Skeletal muscle cell (primary cell): ENCODE measurements around the gene YARS2.
A peak's percentile ranks its signal among the peaks of the same experiment; 100 is the strongest.
"Not testable (repeated sequence)": the region's sequence is repeated elsewhere in the genome, so short reads cannot be mapped to it uniquely, and the experiment has no call there.

ENCODE experiments used
- DNase-seq: peaks from one replicate; pipeline ENCODE4 v3.0.0-alpha.2; 2010; ENCODE audit warnings: low read depth
- H3K4me3 ChIP-seq: 2 replicates; pipeline ENCODE4 v1.5.1; 2011; ENCODE audit warnings: low read depth, mild to moderate bottlenecking, control low read depth, low read length, moderate library complexity

YARS2 gene

DNA sequence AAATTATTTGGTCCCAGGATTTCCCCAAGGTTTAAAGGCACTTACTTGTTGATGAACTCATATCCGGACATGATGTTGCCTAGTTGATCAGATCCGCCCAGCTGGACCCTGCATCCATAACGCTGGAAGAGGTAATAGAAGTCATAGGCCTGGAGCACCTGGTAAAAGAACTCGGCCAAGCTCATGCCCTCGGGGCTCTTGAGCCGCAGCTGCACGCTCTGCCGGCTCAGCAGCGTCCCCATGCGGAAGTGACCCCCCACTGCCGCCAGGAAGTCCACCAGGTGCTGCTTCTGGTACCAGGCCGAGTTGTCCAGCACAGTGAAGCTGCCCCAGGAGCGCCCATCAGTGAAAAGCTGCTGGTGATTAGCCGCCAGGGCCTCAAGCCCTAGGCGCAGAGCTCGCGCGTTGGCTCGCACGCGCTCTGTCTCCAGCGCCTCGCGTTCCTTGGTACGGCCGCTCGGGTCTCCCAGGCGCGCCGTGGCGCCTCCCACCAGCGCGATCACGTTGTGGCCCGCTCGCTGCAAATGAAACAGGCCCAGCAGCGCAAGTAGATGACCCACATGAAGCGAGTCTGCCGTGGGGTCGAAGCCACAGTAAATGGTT lies 545 bp downstream of the YARS2 start:
- DNase-seq, result peak; percentile 41
- peak overlapping the region; percentile 100 for H3K4me3 ChIP-seq

DNA sequence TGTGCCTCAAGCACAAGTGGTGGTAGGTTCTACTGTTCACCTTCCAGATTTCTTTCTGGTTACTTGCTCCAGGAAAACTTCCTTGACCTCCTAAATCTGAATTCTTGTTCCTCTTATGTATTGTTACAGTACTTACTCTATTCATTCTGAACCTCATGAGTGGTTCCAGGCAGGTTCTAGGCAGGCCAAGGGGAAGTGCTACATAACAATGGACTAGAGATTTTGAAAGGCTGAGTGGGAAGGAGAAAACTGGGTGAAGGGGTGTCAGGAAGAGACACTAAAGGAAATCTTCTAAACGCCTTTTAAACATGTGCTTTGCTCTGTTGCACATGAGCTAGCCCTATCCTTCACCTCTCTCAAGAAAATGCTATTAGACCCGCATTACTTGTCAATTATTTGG lies 1.6 kb downstream of the YARS2 start:
- peak overlapping the region; percentile 100 for H3K4me3 ChIP-seq
- no peak for DNase-seq

- no peak for DNase-seq
These were observed 2.1 kb downstream of the YARS2 start for GRCh38 chr12:32753605-32754004.

DNA sequence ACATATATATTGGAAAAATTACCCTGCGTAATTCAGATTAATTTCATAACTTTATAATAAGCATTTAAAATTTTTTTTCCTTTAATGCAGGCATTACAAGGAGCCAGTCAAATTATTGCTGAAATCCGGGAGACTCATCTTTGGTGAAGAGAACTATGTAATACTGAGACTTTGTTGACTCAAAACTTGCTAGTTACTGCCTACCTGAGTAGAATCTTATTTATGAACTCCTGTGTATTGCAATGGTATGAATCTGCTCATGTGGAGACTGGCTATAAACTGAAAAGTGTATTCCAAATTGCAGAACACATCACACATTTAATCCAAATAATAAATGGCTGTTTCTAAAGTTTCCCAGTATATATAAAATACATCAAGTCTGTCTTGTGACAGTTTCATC lies 12.4 kb downstream of the YARS2 start:
- no peak overlapping the region for H3K4me3 ChIP-seq
- no peak for DNase-seq

More at GRCh38 chr12:32753605-32754004, 2.1 kb downstream of the YARS2 start:
- H3K4me3 ChIP-seq, result peak overlapping the region; percentile 100

GRCh38 chr12:32742133-32742532 lies 13.6 kb downstream of the YARS2 start:
- DNase-seq, result no peak
- no peak overlapping the region for H3K4me3 ChIP-seq

DNA sequence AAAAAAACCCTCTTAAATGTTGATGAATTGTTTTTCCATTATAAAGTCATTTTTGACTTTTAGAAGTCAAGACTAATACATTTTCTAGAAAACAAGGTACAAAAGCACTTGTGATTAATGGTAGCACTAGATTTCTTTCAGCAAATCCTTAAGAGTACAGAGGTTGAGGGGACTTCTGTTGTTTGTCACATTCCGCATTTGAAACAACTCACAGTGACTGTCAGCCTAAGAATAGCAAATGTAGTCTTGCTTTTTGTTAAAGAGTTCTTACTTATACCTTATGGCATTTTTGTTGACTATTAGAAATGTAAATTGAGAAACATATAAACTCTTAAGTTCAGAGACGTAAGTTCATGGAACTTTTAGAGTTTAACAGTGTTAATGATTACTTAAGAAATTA lies 16.4 kb downstream of the YARS2 start:
- no peak overlapping the region for H3K4me3 ChIP-seq
- DNase-seq, result no peak

DNA sequence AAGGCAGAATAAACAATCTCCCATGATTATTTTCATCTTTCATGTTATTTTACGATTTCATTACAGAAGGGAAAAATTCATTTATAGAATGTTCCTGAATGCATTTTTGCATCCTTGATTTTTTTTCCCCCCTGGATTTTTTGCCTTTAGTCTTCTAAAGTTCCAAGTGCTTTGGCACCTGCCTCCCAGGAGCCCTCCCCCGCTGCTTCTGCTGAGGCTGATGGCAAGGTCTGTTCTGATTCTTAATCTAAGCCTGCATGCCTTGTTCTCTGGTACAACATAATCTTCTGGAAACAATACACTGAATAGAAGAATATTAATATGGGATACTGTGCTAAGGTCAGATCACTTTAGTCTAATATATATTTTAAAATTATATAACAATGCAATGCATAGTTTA lies 18.0 kb downstream of the YARS2 start:
- no peak for DNase-seq
- H3K4me3 ChIP-seq, result no peak overlapping the region

DNA sequence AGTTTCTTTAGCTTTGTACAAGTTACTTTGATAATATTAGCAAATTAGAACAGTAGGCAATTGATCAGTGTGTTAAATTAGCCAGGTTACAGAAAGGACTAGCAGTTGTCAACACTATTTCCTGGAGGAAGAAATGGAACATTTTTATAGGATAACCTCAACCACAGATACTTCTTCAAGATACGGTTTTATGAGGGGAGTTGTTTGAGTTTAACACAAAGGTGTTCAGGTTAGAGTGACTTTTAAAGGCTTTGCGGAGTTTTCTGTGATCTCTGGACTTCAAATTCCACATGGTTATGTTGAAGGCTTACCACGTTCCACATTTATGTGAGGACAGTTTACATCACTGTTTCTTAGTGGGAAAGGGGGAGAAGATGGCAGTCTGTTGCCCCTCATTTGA lies 19.3 kb downstream of the YARS2 start:
- H3K4me3 ChIP-seq, result no peak overlapping the region
- DNase-seq, result no peak

DNA sequence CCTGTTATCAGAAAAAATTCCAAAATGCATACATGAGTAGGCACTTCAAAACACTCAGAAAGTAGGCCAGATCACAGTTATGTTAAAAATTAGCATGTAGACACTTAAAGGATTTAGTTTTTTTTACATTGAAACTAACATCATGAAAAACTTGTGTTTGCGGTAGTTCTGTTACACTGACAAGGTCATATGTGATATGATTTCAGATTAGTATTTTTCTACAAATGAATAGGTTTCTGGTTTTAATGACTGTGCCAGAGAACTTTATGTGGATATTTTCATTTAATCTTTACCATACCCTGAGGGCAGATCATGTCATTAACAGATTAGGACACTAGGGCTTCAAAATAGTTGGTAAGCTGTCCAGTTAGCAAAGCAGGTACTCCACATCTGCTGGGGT lies 20.7 kb downstream of the YARS2 start:
- no peak overlapping the region for H3K4me3 ChIP-seq
- DNase-seq, result no peak

DNA sequence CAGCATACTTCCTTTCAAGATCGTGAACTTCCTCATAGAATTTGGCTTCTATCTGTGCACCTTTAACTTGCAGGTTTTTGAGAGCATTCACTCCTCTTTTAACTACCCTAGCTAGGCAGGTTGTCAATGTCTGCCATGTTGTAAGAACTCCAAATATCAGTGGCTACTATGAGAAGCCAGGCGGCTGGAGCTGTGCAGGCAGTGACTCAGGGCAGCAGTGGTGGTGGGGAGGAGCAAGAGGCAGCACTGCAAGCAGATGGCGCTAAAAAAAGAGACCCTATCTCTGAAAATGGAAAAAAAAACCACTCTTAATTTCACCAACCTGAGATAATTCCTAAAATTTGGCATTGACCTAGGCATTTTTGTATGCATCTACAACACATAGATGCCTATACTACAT lies 28.5 kb downstream of the YARS2 start:
- no peak for DNase-seq
- H3K4me3 ChIP-seq, result no peak overlapping the region

GRCh38 chr12:32726286-32726685 lies 29.4 kb downstream of the YARS2 start:
- DNase-seq, result no peak

GRCh38 chr12:32725308-32725707 lies 30.4 kb downstream of the YARS2 start:
- DNase-seq, H3K4me3 ChIP-seq: not testable (repeated sequence)

More at GRCh38 chr12:32726286-32726685, 29.4 kb downstream of the YARS2 start:
- H3K4me3 ChIP-seq, result no peak overlapping the region

- DNase-seq, result no peak
- no peak overlapping the region for H3K4me3 ChIP-seq
These were observed 36.8 kb downstream of the YARS2 start for GRCh38 chr12:32718926-32719325.

- DNase-seq, result no peak
- no peak overlapping the region for H3K4me3 ChIP-seq
These were observed 40.9 kb downstream of the YARS2 start for GRCh38 chr12:32714772-32715171.

GRCh38 chr12:32708926-32709325 lies 46.8 kb downstream of the YARS2 start:
- no peak overlapping the region for H3K4me3 ChIP-seq
- DNase-seq, result no peak

DNA sequence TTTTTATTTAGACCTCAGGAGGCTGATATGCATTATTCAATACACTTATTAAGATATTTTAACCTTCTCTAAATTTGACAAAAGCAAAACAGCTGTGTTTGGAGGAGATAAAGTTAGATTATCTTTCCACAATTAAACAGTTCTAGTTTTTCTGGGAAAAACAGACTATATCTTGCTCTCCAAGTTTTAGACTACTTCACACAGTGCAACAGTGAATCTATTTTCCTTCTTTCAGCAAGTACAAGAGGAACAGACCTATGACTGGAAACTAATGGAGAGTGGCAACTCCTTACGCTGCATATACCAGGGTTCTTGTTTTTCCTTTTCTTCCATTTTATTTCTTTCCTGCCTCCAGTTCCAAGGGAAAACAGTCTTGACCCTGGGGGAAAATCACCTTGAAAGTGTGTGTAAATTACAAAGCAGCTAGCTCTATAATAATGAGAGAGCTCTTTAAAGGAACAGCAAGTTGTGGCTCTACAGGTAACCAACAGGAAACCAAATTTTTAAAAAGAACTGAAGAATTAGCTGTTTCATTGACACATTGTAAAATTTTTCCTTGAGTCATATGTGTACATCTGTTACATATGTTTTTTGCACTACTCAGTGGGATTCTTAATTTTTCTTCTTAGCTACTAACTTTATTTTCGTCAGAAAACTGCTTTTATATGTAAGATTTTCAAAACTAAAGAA lies 49.2 kb downstream of the YARS2 start:
- DNase-seq, result no peak
- H3K4me3 ChIP-seq, result no peak overlapping the region

DNA sequence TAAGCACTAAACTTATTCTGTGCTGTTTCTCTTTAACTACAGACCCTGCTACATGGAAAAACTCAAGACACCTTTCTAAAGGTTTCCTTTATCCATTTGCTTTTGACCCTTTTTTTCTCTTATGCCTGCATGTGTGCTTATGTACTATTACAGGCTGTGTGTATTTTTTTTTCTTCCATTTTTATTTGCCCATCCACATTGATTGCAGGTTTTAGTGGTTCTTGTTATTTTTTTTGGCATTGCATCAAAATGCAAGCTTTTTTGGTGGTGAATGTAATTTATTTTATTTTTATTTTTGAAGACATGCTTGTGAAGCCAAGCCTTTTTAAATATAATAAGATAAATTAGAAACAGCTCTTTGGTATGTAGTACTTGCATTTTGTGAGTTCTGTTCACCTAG lies 49.9 kb downstream of the YARS2 start:
- H3K4me3 ChIP-seq, result no peak overlapping the region
- DNase-seq, result no peak

- no peak overlapping the region for H3K4me3 ChIP-seq
- no peak for DNase-seq
These were observed 52.8 kb downstream of the YARS2 start for GRCh38 chr12:32702946-32703345.

DNA sequence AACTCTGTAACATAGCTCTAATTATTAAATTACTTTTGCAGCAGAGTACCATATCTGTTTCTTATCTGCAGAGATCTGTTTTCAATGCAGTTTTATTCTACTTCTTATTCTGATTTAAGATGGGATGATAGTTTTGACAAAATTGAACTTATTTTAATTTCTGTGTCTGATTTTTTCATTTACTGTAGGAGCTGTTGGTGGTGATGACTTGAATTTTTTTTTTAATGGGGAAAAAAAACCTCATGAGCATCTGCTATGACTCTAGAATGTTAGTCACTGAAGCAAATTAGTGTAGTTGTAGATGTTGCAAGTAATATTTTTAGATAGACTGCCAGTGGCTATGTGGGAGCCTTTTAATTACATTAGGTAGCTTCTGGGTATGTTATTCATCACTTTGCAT lies 53.2 kb downstream of the YARS2 start:
- no peak for DNase-seq
- H3K4me3 ChIP-seq, result no peak overlapping the region

GRCh38 chr12:32699437-32699836 lies 56.3 kb downstream of the YARS2 start:
- not testable (repeated sequence) for DNase-seq, H3K4me3 ChIP-seq

DNA sequence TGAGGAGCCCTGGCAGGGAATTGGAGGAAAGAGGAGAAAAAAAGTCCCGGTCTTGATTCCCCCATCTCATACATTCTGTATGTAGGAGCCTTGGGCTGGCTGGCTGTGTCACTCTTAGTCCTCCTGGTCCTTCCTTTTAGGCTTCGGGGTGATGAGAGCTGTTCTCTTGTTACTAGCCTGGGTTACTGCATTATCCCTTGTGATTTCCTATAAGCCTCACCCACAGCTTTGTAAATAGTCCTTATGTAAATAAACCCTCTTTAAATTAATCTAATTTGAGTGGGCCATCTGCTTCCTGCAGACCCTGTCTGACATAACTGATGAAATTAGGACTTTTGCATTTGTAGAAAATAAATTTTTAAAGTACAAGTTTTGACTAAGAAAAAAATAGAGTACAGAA lies 57.4 kb downstream of the YARS2 start:
- no peak overlapping the region for H3K4me3 ChIP-seq
- DNase-seq, result no peak
